Upper lobe of left lung (tissue), 6 donors: Measurements from ENCODE around the gene DCTPP1. TPM values are rescaled to one million over a fixed set of nuclear protein-coding genes. Genes with fewer than 3 reads are reported as not detected.

Experiments used
- ATAC-seq, 2 donors: fragments of 200-7000 bp; cut with Tn5 transposase; one replicate each; pipeline ENCODE4 v1.9.1; 2022; ENCODE audit warnings: mild to moderate bottlenecking in 2 of 2, moderate library complexity in 2 of 2; ENCODE audit not compliant: low FRiP score in 2 of 2
- DNase-seq, 2 donors: peaks; one replicate each; pipeline ENCODE4 v3.0.0-alpha.2; 2019 to 2020
- H3K27ac ChIP-seq, 4 donors: fragments of 200-600 bp; sonication (generic); one replicate each; pipeline ENCODE4 v1.5.1; 2016 to 2019
- H3K27me3 ChIP-seq, 4 donors: fragments of 200-600 bp; sonication (generic); one replicate each; pipeline ENCODE4 v1.5.1; 2017 to 2019
- H3K36me3 ChIP-seq, 4 donors: fragments of 200-600 bp; sonication (generic); one replicate each; pipeline ENCODE4 v1.5.1; 2016 to 2019
- H3K4me1 ChIP-seq, 4 donors: fragments of 200-600 bp; sonication (generic); one replicate each; pipeline ENCODE4 v1.5.1; 2018 to 2019
- H3K4me3 ChIP-seq, 4 donors: fragments of 200-600 bp; sonication (generic); one replicate each; pipeline ENCODE4 v1.5.1; 2017 to 2019; ENCODE audit warnings: mild to moderate bottlenecking in 2 of 4, moderate library complexity in 1 of 4
- H3K9me3 ChIP-seq, 4 donors: fragments of 200-600 bp; sonication (generic); one replicate each; pipeline ENCODE4 v1.5.1; 2018 to 2019
- CTCF ChIP-seq, 6 experiments: fragments of 450-650 bp in 4 of 6; fragments of 200-600 bp in 2 of 6; sonication (generic) in 2 of 6; IDR thresholded peaks; one replicate each; pipeline ENCODE4 v1.5.1; 2016 to 2019; ENCODE audit warnings: antibody characterized with exemption in 6 of 6
- EP300 ChIP-seq, 4 donors: sonication (generic); formaldehyde crosslinking; IDR thresholded peaks; one replicate each; pipeline ENCODE4 v1.5.1; 2017; ENCODE audit warnings: antibody characterized with exemption in 4 of 4, control low read depth in 2 of 4
- POLR2A ChIP-seq, 4 donors: fragments of 450-650 bp; IDR thresholded peaks; one replicate each; pipeline ENCODE4 v1.5.1; 2016 to 2017; ENCODE audit warnings: antibody characterized with exemption in 4 of 4, mild to moderate bottlenecking in 2 of 4
- POLR2AphosphoS5 ChIP-seq, 2 donors: sonication (generic); formaldehyde crosslinking; IDR thresholded peaks; one replicate each; pipeline ENCODE4 v1.5.1; 2017; ENCODE audit warnings: antibody characterized with exemption in 2 of 2
- WGBS, 2 donors: methylation state at CpG; one replicate each; pipeline ENCODE4 v1.1.5; 2017 to 2018; 5-methylcytosine and 5-hydroxymethylcytosine counted together
- small RNA-seq, 4 donors: library from RNA; depleted of rRNA; stranded (forward); fragments of <200 nt; gene quantifications; one replicate each; pipeline ENCODE3, GENCODE V24; 2016
- total RNA-seq, 6 donors: library from RNA; depleted of rRNA in 4 of 6; stranded (reverse); fragments of >200 nt in 4 of 6; gene quantifications; one replicate each; pipeline versions ENCODE4 v1.1.0 to v1.2.1, GENCODE V29; 2016 to 2021
- donor health status: DM: no; HTN: no; CAD: no; lungs with moderate emphysema.
- donor health status: DM: no; HTN: yes; CAD: no; lungs with severe emphysema.

Gene DCTPP1
- total RNA-seq, 6 donors from 2014 or later: 4.2 to 31.8 (median 20.0) TPM

- peak overlapping the region; percentile 97 to 100 (median 100) for H3K27ac ChIP-seq
- TF ChIP-seq EP300 (IDR thresholded peaks at IDR 0.05): no peak
- 92 to 97% methylated on average over 5 to 8 of the region's 8 CpGs for WGBS, 2 donors
Measured at GRCh38 chr16:30376461-30376902, 53.3 kb downstream of the DCTPP1 start.

GRCh38 chr16:30375864-30376263 is 54.0 kb downstream of the DCTPP1 start:
- Histone ChIP-seq H3K4me1 (peaks cover 19 to 26% (median 23%) of the 10 kb centered on the region in 4 donors), H3K36me3 (no peaks in the 10 kb centered on the region), H3K27me3 (no peaks in the 10 kb centered on the region), H3K4me3 (no peak overlapping the region), H3K27ac (peak overlapping the region in 1 of 4 donors; percentile 100), H3K9me3 (no peaks in the 10 kb centered on the region)
- WGBS, 2 donors: 89 to 94% methylated on average over 8 of the region's 8 CpGs
- ATAC-seq (no peak), DNase-seq (no peak)
- no peak for TF ChIP-seq EP300 (IDR thresholded peaks at IDR 0.05)
- TF ChIP-seq CTCF (IDR thresholded peaks at IDR 0.05): no peak
- TF ChIP-seq POLR2A (IDR thresholded peaks at IDR 0.05): no peak
- no peak for TF ChIP-seq POLR2AphosphoS5 (IDR thresholded peaks at IDR 0.05)

More at GRCh38 chr16:30376461-30376902, 53.3 kb downstream of the DCTPP1 start:
- no peak for DNase-seq
- no peak for ATAC-seq
- Histone ChIP-seq H3K4me3 (no peak overlapping the region), H3K36me3 (no peaks in the 10 kb centered on the region), H3K4me1 (peaks cover 14 to 21% (median 19%) of the 10 kb centered on the region in 4 donors), H3K9me3 (no peaks in the 10 kb centered on the region), H3K27me3 (no peaks in the 10 kb centered on the region)

GRCh38 chr16:30374538-30374937 is 55.3 kb downstream of the DCTPP1 start, which contains the start of gene MYL11:
TSS of gene MYL11 (plus strand) at chr16:30374802. CDS start at chr16:30374858, 56 bp downstream.
- no peak within 1 kb of the TSS for H3K27ac ChIP-seq
- H3K4me1 ChIP-seq: peaks cover 19 to 26% (median 23%) of the 10 kb centered on the region in 4 donors
- no peak for ATAC-seq
- DNase-seq: no peak
- 91 to 92% methylated on average over 6 of the region's 6 CpGs for WGBS, 2 donors
- no peaks in the 10 kb centered on the region for H3K36me3 ChIP-seq
- no peaks in the 10 kb centered on the region for H3K9me3 ChIP-seq
- no peak within 1 kb of the TSS for H3K4me3 ChIP-seq
- H3K27me3 ChIP-seq: no peaks in the 10 kb centered on the region
- TF ChIP-seq POLR2A (IDR thresholded peaks at IDR 0.05) (no peak), POLR2AphosphoS5 (IDR thresholded peaks at IDR 0.05) (no peak), EP300 (IDR thresholded peaks at IDR 0.05) (no peak), CTCF (IDR thresholded peaks at IDR 0.05) (no peak)

Small RNA genes within 50 kb of the gene (small RNA-seq; reads per million reads assigned to genes)
- 0 reads per million in 4 donors for gene RF00019
- 0 to 1.6 (median 0.07) reads per million in 4 donors for gene RF00406

Other genes with a start within 250 kb of the DCTPP1 start
- gene CORO1A, start 246.4 kb downstream of the DCTPP1 start, total RNA-seq: 100 to 1,000 TPM in 1 of 6 donors, 10 to 100 TPM in 5; 42.2 to 159 (median 80.3) TPM
- gene BOLA2B, start 236.4 kb downstream of the DCTPP1 start, total RNA-seq: 100 to 1,000 TPM in 3 of 6 donors, 10 to 100 TPM in 3; 58.0 to 173 (median 100) TPM
- gene SLX1A, start 236.2 kb downstream of the DCTPP1 start, total RNA-seq: 100 to 1,000 TPM in 1 of 6 donors, 10 to 100 TPM in 5; 38.6 to 127 (median 63.6) TPM
- 10 to 100 TPM in 5 of 6 donors, 1 to 10 TPM in 1; 9.6 to 69.1 (median 20.0) TPM for gene SULT1A3, start 230.8 kb downstream of the DCTPP1 start, total RNA-seq
- 10 to 100 TPM in 2 of 6 donors, 1 to 10 TPM in 4; 2.1 to 18.9 (median 4.9) TPM for gene NPIPB13, start 181.6 kb downstream of the DCTPP1 start, total RNA-seq
- 10 to 100 TPM; 24.2 to 63.7 (median 38.8) TPM for gene CD2BP2, start 74.7 kb downstream of the DCTPP1 start, total RNA-seq
- gene TBC1D10B, start 59.5 kb downstream of the DCTPP1 start, total RNA-seq: 10 to 100 TPM; 31.1 to 71.2 (median 40.3) TPM
- 1 to 10 TPM in 1 of 6 donors, not detected in 5; 1.6 TPM for gene MYL11, start 55.2 kb downstream of the DCTPP1 start, total RNA-seq
- 10 to 100 TPM in 1 of 6 donors, 1 to 10 TPM in 5; 3.5 to 13.6 (median 7.1) TPM for gene SEPTIN1, start 47.5 kb downstream of the DCTPP1 start, total RNA-seq
- 10 to 100 TPM in 3 of 6 donors, 1 to 10 TPM in 3; 6.8 to 29.2 (median 10.9) TPM for gene ZNF48, start 34.6 kb downstream of the DCTPP1 start, total RNA-seq
- gene ZNF771, start 22.4 kb downstream of the DCTPP1 start, total RNA-seq: 10 to 100 TPM in 2 of 6 donors, 1 to 10 TPM in 4; 5.2 to 12.3 (median 7.2) TPM
- 10 to 100 TPM; 34.7 to 64.0 (median 38.2) TPM for gene SEPHS2, start 15.8 kb upstream of the DCTPP1 start, total RNA-seq
- gene ITGAL, start 42.7 kb upstream of the DCTPP1 start, total RNA-seq: 100 to 1,000 TPM in 1 of 6 donors, 10 to 100 TPM in 5; 22.8 to 138 (median 67.0) TPM
- gene ZNF768, start 96.5 kb upstream of the DCTPP1 start, total RNA-seq: 10 to 100 TPM; 27.3 to 58.7 (median 34.8) TPM
- 10 to 100 TPM; 11.0 to 15.5 (median 11.5) TPM for gene ZNF747, start 104.8 kb upstream of the DCTPP1 start, total RNA-seq
- gene ZNF764, start 128.3 kb upstream of the DCTPP1 start, total RNA-seq: 10 to 100 TPM in 4 of 6 donors, 1 to 10 TPM in 2; 7.6 to 18.9 (median 10.6) TPM
- 10 to 100 TPM; 15.0 to 34.6 (median 18.8) TPM for gene ZNF688, start 141.7 kb upstream of the DCTPP1 start, total RNA-seq
- gene ZNF785, start 155.7 kb upstream of the DCTPP1 start, total RNA-seq: 10 to 100 TPM in 4 of 6 donors, 1 to 10 TPM in 2; 7.3 to 52.4 (median 15.3) TPM
- 10 to 100 TPM in 2 of 6 donors, 1 to 10 TPM in 4; 3.1 to 10.9 (median 8.9) TPM for gene ZNF689, start 180.4 kb upstream of the DCTPP1 start, total RNA-seq
- gene PRR14, start 220.9 kb upstream of the DCTPP1 start, total RNA-seq: 100 to 1,000 TPM in 1 of 6 donors, 10 to 100 TPM in 5; 34.5 to 160 (median 54.9) TPM
- 100 to 1,000 TPM in 1 of 6 donors, 10 to 100 TPM in 5; 38.0 to 150 (median 70.4) TPM for gene FBRS, start 228.4 kb upstream of the DCTPP1 start, total RNA-seq